ENCODE measurements around the gene DIS3L2.

GRCh38 chr2:232343821-232344220, 382.3 kb downstream of the DIS3L2 start:
- TF ChIP-seq CTCF (conservative IDR thresholded peaks at IDR 0.05; ENCODE audit: low read length) (no peak), EZH2phosphoT487 (IDR thresholded peaks at IDR 0.05; ENCODE audit: borderline replicate concordance, low read depth, low read length) (no peak)

Data from OCI-LY7 (cell line).